ENCODE measurements around the gene SH2D7. TPM values are rescaled to one million over a fixed set of nuclear protein-coding genes. Genes with fewer than 3 reads are reported as not detected.

The SH2D7 gene
- total RNA-seq, 2 experiments from 2014 or later, result 0.26 to 0.28 TPM

DNA sequence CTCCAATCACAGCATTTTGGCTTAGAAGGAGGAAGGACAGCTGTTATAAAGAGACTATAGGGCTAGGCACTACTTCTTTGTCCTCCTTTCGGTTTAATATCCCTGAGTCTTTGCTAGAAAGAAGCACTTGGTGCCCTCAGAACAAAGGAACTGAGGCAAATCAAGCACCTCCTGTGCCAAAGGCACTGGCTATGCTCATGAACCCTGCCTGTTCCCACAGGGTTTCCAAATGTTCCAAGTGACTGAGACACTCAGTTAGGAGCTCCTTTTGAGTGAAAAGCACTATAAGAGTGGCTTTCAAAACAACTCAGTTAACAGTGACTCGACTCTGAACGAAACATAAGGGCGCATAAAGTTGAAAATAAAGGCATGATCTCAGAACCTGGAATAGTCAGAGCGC is 39.8 kb upstream of the SH2D7 start:
- Mint-ChIP-seq H3K4me3 (peak overlapping the region; percentile 3), H3K36me3 (peaks cover 40% of the 10 kb centered on the region), H3K9me3 (ENCODE audit: low read depth) (no peaks in the 10 kb centered on the region), H3K4me1 (peaks cover 96% of the 10 kb centered on the region), H3K27ac (peak overlapping the region; percentile 94), H3K27me3 (no peaks in the 10 kb centered on the region)
- CTCF ChIA-PET, result interaction anchor here (0.8 to 9.3 kb wide), 11 partner anchors 10 to 61 kb away, joined by 3 to 154 read pairs (median 11); no protein-coding TSS in a partner anchor
- DNase-seq, result peak; percentile 40
- ATAC-seq, result no peak

GRCh38 chr15:78054518-78054917 is 37.8 kb upstream of the SH2D7 start:
- CTCF ChIA-PET, result interaction anchor here (0.6 to 9.3 kb wide), 5 partner anchors 9 to 54 kb away, joined by 3 to 154 read pairs (median 5); no protein-coding TSS in a partner anchor
- H3K4me1 Mint-ChIP-seq, result peaks cover 94% of the 10 kb centered on the region
- H3K9me3 Mint-ChIP-seq (ENCODE audit: low read depth), result no peaks in the 10 kb centered on the region
- DNase-seq, result no peak
- no peak overlapping the region for H3K4me3 Mint-ChIP-seq
- peaks cover 38% of the 10 kb centered on the region for H3K36me3 Mint-ChIP-seq
- no peak for ATAC-seq
- no peak overlapping the region for H3K27ac Mint-ChIP-seq
- H3K27me3 Mint-ChIP-seq, result no peaks in the 10 kb centered on the region

DNA sequence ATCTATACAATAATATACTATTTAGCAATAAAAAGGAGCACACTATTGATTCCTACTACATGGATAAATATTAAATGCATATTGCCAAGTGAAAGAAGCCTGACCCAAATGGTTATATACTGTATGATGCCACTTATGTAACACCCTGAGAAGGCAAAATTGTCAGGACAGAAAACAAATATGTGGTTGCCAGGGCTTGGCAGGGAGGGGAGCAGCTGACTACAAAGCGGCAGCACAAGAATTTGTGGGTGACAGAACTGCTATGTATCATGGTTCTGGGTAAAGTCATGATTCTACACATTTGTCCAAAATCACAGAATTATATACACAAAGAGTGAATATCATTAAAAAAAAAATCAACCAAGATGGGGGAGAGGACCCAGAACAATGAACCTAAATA is 37.4 kb upstream of the SH2D7 start:
- peaks cover 37% of the 10 kb centered on the region for H3K36me3 Mint-ChIP-seq
- H3K4me1 Mint-ChIP-seq, result peaks cover 94% of the 10 kb centered on the region
- no peak overlapping the region for H3K4me3 Mint-ChIP-seq
- H3K27me3 Mint-ChIP-seq, result no peaks in the 10 kb centered on the region
- DNase-seq, result peak; percentile 42
- no peak for ATAC-seq
- CTCF ChIA-PET, result interaction anchor here (0.8 to 9.3 kb wide), 3 partner anchors 8 to 53 kb away, joined by 3 to 154 read pairs (median 5); no protein-coding TSS in a partner anchor
- peak overlapping the region; percentile 75 for H3K27ac Mint-ChIP-seq
- no peaks in the 10 kb centered on the region for H3K9me3 Mint-ChIP-seq (ENCODE audit: low read depth)

DNA sequence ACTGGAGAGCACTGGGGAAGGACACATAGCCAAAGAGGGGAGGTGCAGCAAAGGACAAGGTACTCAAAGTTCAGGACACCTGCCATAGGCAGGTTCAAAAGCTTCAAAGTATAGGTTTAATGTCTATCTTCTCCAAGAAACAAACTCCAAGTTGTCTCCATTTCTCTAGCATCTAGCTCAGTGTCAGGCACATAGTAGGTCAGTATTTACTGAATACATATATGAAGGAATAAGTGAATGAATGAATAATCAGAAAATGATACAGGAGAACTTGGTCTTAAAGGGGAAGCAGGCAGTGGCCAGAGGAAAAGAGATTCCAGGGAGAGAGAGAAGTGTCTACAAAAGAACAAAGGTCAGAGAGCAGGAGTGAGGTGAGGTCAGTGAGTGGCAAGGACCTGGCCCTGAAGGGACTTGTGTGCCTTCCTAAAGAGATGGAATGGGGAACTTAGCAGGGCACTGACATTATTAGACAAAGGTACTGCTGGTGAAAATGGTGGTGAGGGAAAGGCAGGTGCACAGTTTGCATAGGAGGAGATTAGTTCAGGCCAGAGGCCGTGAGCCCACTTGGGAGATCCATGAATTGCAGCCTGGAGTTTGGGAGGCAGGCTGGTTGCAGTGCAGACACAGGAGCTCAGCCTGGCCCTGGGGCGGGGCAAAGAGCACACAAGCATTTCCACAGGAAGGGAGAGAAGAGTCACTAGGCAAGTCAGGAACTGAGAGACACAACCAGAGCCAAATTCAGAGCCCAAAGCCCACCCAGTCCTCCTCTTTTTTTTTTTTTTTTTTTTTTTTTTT is 36.2 kb upstream of the SH2D7 start:
- no peaks in the 10 kb centered on the region for H3K27me3 Mint-ChIP-seq
- H3K36me3 Mint-ChIP-seq, result peaks cover 35% of the 10 kb centered on the region
- H3K4me3 Mint-ChIP-seq, result no peak overlapping the region
- ATAC-seq, result peak; percentile 70
- H3K9me3 Mint-ChIP-seq (ENCODE audit: low read depth), result no peaks in the 10 kb centered on the region
- H3K4me1 Mint-ChIP-seq, result peaks cover 89% of the 10 kb centered on the region
- CTCF ChIA-PET, result interaction anchor here (0.6 to 1.6 kb wide), 7 partner anchors 13 to 97 kb away, joined by 3 to 5 read pairs (median 4); no protein-coding TSS in a partner anchor
- DNase-seq, result peak; percentile 43
- peak overlapping the region; percentile 75 for H3K27ac Mint-ChIP-seq

DNA sequence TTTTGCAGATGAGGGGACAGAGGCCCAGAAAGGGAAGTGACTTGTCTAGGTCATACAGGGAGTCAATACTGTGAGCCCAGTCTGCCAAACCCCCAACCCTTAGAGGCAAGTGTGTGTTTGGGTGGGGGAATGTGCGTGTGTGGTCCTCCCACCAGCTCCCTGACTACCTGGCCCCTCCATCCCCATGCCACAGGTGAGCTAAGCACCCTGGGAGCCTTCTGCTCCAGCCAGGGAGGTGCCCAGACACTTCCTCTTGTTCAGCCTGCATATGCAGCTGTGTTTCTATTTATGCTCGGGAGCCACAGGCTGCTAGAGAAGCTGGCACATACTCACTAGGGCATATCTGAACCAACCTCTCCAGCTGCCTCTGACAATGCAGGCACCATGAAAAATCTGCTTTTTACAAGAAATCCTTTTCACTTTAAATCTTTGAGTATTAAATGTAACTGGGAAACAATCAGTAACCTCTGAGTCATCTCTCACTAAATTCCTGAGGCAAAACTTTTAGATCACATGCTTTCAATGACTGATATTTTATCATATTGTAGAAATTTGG is 35.6 kb upstream of the SH2D7 start:
- peak overlapping the region; percentile 75 for H3K27ac Mint-ChIP-seq
- ATAC-seq, result peak; percentile 45
- no peaks in the 10 kb centered on the region for H3K27me3 Mint-ChIP-seq
- peaks cover 84% of the 10 kb centered on the region for H3K4me1 Mint-ChIP-seq
- peak; percentile 41 for DNase-seq
- no peak overlapping the region for H3K4me3 Mint-ChIP-seq
- H3K36me3 Mint-ChIP-seq, result peaks cover 29% of the 10 kb centered on the region
- no peaks in the 10 kb centered on the region for H3K9me3 Mint-ChIP-seq (ENCODE audit: low read depth)
- CTCF ChIA-PET, result interaction anchor here (0.6 to 1.6 kb wide), 8 partner anchors 11 to 98 kb away, joined by 3 to 5 read pairs (median 4); no protein-coding TSS in a partner anchor

- DNase-seq, result no peak
- CTCF ChIA-PET, result interaction anchor here (1.1 to 3.1 kb wide), 4 partner anchors 10 to 50 kb away, joined by 4 to 10 read pairs (median 6); no protein-coding TSS in a partner anchor
- peaks cover 81% of the 10 kb centered on the region for H3K4me1 Mint-ChIP-seq
- H3K36me3 Mint-ChIP-seq, result peaks cover 21% of the 10 kb centered on the region
- H3K4me3 Mint-ChIP-seq, result no peak overlapping the region
- peak overlapping the region; percentile 20 for H3K27ac Mint-ChIP-seq
- H3K9me3 Mint-ChIP-seq (ENCODE audit: low read depth), result no peaks in the 10 kb centered on the region
- no peaks in the 10 kb centered on the region for H3K27me3 Mint-ChIP-seq
- no peak for ATAC-seq
Measured at GRCh38 chr15:78057803-78058202, 34.6 kb upstream of the SH2D7 start.

- H3K36me3 Mint-ChIP-seq, result peaks cover 15% of the 10 kb centered on the region
- CTCF ChIA-PET, result interaction anchor here (0.7 to 3.1 kb wide), 5 partner anchors 8 to 50 kb away, joined by 3 to 13 read pairs (median 7); no protein-coding TSS in a partner anchor
- peaks cover 74% of the 10 kb centered on the region for H3K4me1 Mint-ChIP-seq
- peak overlapping the region; percentile 27 for H3K27ac Mint-ChIP-seq
- H3K27me3 Mint-ChIP-seq, result no peaks in the 10 kb centered on the region
- no peaks in the 10 kb centered on the region for H3K9me3 Mint-ChIP-seq (ENCODE audit: low read depth)
- ATAC-seq (no peak), DNase-seq (no peak)
- no peak overlapping the region for H3K4me3 Mint-ChIP-seq
Measured at GRCh38 chr15:78058401-78058935, 33.9 kb upstream of the SH2D7 start.

GRCh38 chr15:78059110-78059839 is 33.1 kb upstream of the SH2D7 start:
- Mint-ChIP-seq H3K4me3 (no peak overlapping the region), H3K27ac (peak overlapping the region; percentile 27), H3K36me3 (peaks cover 9% of the 10 kb centered on the region), H3K9me3 (ENCODE audit: low read depth) (no peaks in the 10 kb centered on the region), H3K4me1 (peaks cover 68% of the 10 kb centered on the region), H3K27me3 (no peaks in the 10 kb centered on the region)
- CTCF ChIA-PET, result interaction anchor here (0.5 to 3.1 kb wide), 10 partner anchors 9 to 100 kb away, joined by 3 to 13 read pairs (median 4); no protein-coding TSS in a partner anchor
- DNase-seq, result no peak
- no peak for ATAC-seq

GRCh38 chr15:78060232-78060631 is 32.1 kb upstream of the SH2D7 start:
- DNase-seq, result no peak
- no peaks in the 10 kb centered on the region for H3K9me3 Mint-ChIP-seq (ENCODE audit: low read depth)
- no peak overlapping the region for H3K4me3 Mint-ChIP-seq
- H3K4me1 Mint-ChIP-seq, result peaks cover 59% of the 10 kb centered on the region
- no peak for ATAC-seq
- peak overlapping the region; percentile 27 for H3K27ac Mint-ChIP-seq
- peaks cover 7% of the 10 kb centered on the region for H3K36me3 Mint-ChIP-seq
- no peaks in the 10 kb centered on the region for H3K27me3 Mint-ChIP-seq
- CTCF ChIA-PET, result interaction anchor here (0.6 to 3.1 kb wide), 7 partner anchors 10 to 101 kb away, joined by 3 to 13 read pairs (median 4); no protein-coding TSS in a partner anchor

- Mint-ChIP-seq H3K4me1 (peaks cover 42% of the 10 kb centered on the region), H3K27ac (peak overlapping the region; percentile 91), H3K4me3 (peak overlapping the region; percentile 64), H3K9me3 (ENCODE audit: low read depth) (no peaks in the 10 kb centered on the region), H3K36me3 (peaks cover 3% of the 10 kb centered on the region), H3K27me3 (no peaks in the 10 kb centered on the region)
- peak; percentile 71 for DNase-seq
- CTCF ChIA-PET, result interaction anchor here (0.7 to 2.9 kb wide), 13 partner anchors 8 to 96 kb away, joined by 3 to 23 read pairs (median 4); partner anchors contain the start of gene TBC1D2B
- peak; percentile 79 for ATAC-seq
Measured at GRCh38 chr15:78061963-78062427, 30.4 kb upstream of the SH2D7 start.

DNA sequence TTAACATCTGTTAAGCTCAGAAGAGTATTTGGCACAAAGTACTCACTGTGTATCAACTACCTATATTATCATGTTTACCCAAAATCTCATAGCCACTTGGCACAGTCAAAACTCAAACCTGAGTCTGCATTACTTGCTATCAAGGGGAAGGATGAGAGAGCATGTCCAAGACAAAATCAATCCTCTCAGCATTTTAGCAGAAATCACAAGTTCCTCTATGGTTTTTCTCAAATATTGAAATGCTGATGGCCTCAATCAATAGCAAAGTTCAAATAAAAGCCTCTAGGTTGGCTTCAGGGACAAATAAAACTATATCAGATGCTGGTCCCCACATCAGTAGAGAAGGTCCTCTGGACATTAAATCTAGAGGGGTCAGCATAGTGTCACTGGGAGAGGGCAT is 29.1 kb upstream of the SH2D7 start:
- no peak overlapping the region for H3K27ac Mint-ChIP-seq
- H3K9me3 Mint-ChIP-seq (ENCODE audit: low read depth), result no peaks in the 10 kb centered on the region
- peaks cover 5% of the 10 kb centered on the region for H3K36me3 Mint-ChIP-seq
- H3K27me3 Mint-ChIP-seq, result no peaks in the 10 kb centered on the region
- CTCF ChIA-PET, result interaction anchor here (1.3 to 2.9 kb wide), 8 partner anchors 9 to 97 kb away, joined by 3 to 23 read pairs (median 6); no protein-coding TSS in a partner anchor
- no peak for DNase-seq
- no peak for ATAC-seq
- H3K4me3 Mint-ChIP-seq, result no peak overlapping the region
- peaks cover 32% of the 10 kb centered on the region for H3K4me1 Mint-ChIP-seq

DNA sequence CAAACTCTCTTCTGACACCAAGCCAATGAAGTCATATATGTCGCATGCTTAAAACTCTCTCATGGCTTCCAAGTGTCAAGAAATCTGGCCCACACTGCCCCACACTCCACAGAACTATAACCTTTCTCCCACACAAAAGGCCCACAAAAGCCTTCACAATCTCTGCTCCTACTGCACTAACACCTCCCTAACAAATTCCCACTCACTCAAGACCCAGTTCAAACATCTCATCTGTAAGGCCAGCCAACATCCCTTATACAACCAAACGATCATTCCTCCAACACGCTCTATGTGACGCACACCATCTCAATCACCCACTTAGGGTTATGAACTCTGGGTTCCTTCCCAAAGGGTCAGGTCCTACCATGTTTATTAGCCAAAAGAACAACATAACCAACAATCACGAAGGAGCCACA is 28.4 kb upstream of the SH2D7 start:
- ATAC-seq (no peak), DNase-seq (no peak)
- Mint-ChIP-seq H3K9me3 (ENCODE audit: low read depth) (no peaks in the 10 kb centered on the region), H3K4me1 (peaks cover 25% of the 10 kb centered on the region), H3K36me3 (peaks cover 5% of the 10 kb centered on the region), H3K27ac (no peak overlapping the region), H3K27me3 (no peaks in the 10 kb centered on the region), H3K4me3 (no peak overlapping the region)
- CTCF ChIA-PET, result interaction anchor here (1.7 to 2.5 kb wide), 2 partner anchors 10 to 12 kb away, joined by 5 read pairs; no protein-coding TSS in a partner anchor

All from activated CD8-positive, alpha-beta memory T cell treated with anti-CD3 and anti-CD28 coated beads, Interleukin-2, amount 10 ng/mL, durations not matched to agents 7 days and 5 days (primary cell).